Fibroblast of the aortic adventitia (primary cell): ENCODE measurements around the gene NRGN. TPM values are rescaled to one million over a fixed set of nuclear protein-coding genes. Genes with fewer than 3 reads are reported as not detected.

Experiments
- DNase-seq: peaks from one replicate; pipeline ENCODE4 v3.0.0-alpha.2; 2010; ENCODE audit warnings: low read depth
- H3K4me3 ChIP-seq: 2 replicates; pipeline ENCODE4 v1.5.1; 2011; ENCODE audit warnings: low read depth, mild to moderate bottlenecking, control low read depth, low read length, moderate library complexity
- total RNA-seq: library from RNA; depleted of rRNA; stranded (reverse); fragments of >200 nt; gene quantifications from 2 replicates; pipeline ENCODE4 v1.2.3, GENCODE V29; 2012; ENCODE audit warnings: low replicate concordance
- TF ChIP-seq, protein P1 (sequence below): IDR thresholded peaks from 2 replicates; pipeline ENCODE4 v1.5.1; 2011; ENCODE audit warnings: mild to moderate bottlenecking, low read length, control low read depth, inconsistent platforms; ENCODE audit not compliant: insufficient read depth

The NRGN gene
- total RNA-seq, 1 donor: 0.27 TPM

DNA sequence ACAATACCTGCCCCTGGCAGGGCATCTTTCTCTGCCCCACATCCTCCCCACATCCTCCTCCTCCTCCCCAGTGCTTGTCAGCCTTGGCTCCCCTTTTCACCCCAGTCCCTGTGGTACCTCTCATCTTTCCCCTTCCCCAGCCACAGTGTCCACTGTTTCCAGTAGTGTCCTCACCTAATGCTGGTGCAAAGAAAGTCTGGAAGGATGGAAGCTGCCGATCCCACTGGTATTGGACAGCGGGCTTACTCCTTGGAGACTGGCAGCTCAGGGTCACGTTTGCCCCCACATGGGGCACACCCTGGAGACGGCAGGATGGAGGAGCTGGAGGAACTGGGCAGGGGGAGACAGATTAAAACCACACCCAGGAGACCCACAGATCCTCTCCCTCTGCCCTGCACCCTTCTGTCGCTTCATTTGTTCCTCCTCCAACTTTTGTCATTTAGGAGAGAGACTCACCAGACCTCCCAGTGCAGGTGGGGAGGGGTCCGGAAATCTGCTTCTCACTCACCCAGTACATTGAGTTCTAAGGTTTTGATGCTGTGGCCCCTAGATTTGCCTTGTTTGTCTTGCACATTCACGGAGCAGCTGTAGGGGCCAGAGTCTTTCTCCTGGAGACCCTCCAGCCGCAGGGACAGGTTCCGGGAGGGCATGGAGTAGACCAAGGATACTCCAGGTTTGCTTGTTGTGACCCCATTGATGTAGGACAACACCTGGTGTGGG lies 16.5 kb downstream of the NRGN start:
- DNase-seq: no peak
- no peak overlapping the region for H3K4me3 ChIP-seq
- TF ChIP-seq, protein P1, sequence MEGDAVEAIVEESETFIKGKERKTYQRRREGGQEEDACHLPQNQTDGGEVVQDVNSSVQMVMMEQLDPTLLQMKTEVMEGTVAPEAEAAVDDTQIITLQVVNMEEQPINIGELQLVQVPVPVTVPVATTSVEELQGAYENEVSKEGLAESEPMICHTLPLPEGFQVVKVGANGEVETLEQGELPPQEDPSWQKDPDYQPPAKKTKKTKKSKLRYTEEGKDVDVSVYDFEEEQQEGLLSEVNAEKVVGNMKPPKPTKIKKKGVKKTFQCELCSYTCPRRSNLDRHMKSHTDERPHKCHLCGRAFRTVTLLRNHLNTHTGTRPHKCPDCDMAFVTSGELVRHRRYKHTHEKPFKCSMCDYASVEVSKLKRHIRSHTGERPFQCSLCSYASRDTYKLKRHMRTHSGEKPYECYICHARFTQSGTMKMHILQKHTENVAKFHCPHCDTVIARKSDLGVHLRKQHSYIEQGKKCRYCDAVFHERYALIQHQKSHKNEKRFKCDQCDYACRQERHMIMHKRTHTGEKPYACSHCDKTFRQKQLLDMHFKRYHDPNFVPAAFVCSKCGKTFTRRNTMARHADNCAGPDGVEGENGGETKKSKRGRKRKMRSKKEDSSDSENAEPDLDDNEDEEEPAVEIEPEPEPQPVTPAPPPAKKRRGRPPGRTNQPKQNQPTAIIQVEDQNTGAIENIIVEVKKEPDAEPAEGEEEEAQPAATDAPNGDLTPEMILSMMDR: no peak

DNA sequence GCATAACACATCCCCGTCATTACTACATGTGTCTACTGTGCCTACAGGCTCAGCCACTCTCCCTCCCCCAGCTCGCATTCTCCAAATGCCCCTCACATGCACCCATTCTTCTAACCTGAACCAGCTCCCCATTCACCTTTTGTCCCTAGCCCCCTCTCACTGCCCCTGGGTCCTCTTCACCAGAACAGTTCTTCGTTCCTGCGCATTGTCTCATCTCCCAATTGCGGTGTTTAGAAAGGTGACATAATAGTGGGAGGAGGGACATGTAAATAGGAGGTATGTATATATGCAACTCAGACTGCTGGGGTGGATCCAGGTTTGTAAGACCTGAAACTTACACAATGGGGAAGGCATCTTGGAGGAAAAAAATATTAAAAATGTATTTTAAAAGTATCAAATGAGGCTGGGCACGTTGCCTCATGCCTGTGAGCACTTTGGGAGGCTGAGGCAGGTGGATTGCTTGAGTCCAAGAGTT lies 17.0 kb downstream of the NRGN start:
- TF ChIP-seq, protein P1: no peak
- H3K4me3 ChIP-seq: no peak overlapping the region
- DNase-seq: no peak

DNA sequence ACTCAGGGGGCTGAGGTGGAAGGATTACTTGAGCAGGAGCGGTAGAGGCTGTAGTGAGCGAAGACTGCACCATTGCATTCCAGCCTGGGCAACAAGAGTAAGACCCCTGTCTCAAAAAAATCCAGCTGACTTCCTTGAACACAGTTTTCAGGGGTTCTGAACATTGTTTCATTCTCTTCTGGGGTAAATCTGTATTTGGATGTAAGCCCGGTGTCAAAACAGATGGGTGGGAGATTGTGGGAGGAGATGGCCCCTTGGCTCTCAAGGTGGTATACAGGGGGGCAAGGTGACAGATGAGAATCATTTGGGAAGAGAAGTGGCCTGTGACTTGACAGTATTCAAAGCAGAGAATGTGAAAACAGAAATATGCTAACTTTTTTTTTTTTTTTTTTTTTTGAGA lies 17.6 kb downstream of the NRGN start:
- no peak for DNase-seq
- TF ChIP-seq, protein P1: no peak
- H3K4me3 ChIP-seq: no peak overlapping the region

DNA sequence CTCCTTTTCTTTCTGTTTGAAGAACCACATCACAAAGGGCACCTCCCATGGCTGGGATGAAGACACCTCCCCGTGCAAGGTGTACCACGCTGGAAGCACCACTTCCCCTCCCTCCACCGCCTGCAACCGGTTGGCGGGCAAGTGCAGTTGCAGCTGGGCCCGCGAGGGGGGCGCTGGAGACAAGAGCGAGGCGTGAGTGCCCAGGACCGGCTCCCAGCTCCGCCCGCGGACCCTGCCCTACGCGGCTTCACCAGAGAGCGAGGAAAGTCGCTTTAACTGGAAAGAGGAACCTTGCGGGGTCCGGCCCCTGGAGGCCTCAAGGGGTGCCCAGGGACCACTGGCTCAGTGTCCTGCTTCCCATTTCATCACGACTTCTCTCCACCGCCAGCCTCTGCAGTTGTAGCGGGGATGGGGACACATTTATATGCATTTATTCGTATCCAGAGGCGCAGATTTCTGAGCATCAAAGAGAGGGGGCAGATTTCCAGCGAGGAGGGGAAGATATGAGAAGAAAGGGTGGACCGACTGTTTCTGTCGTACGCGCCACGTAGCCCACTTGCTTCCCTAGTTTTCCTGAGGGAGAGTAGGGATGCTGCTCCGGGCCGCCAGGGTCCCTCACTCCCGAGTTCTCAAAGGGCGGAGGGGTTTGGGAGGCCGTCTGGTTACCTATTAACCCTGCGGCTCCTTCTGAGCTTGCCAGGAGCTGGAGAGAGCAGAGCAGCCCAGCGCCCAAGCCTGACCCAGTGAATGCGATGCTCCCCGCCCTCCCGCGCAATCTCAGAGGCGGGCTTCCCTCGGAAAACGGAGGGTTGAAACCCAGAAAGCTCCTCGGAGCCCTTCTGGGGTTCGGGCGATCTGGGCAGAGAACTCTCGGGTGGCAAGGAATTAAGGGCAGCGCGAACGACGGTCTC lies 18.9 kb downstream of the NRGN start:
- DNase-seq: peak; percentile 52
- peak overlapping the region; percentile 56 for H3K4me3 ChIP-seq
- TF ChIP-seq, protein P1: peak; percentile 78

DNA sequence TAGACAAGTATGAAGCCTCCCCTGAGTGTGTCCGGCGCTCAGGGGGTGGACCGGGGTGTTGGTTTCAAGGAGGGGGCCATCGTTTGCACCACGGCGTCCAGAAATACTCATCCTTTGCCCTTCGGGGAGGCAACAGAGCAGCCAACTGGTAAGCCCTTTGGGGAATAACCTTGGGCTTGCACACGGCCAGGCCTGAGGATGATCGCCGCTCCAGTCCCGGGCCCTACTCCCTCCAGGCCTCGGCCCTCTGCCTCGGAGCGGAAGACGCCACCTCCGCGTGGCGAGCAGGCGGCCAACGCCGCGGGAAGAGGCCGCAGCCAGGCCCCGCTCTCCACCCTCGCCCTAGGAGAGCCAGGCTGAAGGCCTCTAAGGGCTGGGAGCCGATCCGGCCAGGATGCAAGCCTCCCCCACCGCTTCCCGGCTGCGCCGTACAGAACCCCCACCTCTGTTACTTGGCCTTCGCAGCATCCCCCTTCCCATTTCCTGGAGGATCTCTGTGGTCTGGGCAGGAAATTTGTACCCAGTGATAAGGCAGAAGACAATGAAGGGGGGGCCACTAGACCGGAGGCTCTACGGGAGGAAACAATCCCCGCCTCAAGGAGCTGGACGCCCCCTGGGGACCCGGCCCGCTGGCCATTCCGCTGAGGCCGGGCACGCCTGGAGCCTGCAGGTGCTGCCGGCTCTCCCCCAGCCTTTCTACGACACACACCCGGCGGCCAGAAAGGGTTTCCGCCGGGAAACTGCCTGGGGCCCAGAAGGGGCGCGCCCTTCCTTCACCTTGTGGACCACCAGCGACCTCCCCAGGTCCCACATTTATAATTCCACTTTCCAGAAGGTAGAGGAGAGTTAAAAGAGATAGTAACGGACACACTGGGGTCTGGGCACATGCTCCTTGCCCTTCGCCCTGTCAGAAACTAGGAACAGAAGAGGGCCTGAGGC lies 19.8 kb downstream of the NRGN start:
- H3K4me3 ChIP-seq: no peak overlapping the region
- TF ChIP-seq, protein P1: no peak
- DNase-seq: no peak

DNA sequence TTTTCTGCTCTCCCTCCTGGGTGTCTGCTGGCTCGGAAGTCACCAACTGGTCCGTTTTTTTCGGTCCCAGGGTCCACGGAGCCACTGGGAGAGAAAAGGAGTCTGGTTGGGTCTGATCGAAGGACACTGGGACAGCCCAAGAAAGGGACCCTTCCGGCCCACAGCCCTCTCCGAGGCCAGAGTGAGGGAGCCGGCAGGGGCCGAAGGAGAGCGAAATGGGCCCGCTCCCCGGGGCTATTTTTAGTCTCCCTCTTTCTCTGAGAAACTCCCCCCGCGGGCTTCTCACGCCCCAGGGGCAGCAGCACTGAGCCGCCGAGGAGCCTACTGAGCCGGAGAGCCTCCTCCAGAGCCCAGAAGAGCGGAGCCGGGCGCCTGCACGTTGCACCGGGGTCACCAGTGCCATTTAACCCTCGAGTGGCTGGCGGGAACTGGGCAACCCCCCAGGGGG lies 20.5 kb downstream of the NRGN start:
- no peak for DNase-seq
- H3K4me3 ChIP-seq: no peak overlapping the region
- TF ChIP-seq, protein P1: no peak
